K562 (cell line): ENCODE results near the gene LRRC10B. TPM values are rescaled to one million over a fixed set of nuclear protein-coding genes. Genes with fewer than 3 reads are reported as not detected.

Experiments used
- ATAC-seq: fragments of 200-7000 bp; cut with Tn5 transposase; 3 replicates; pipeline ENCODE4 v1.9.1; 2020; ENCODE audit warnings: moderate library complexity
- BruUV-seq: library from RNA; stranded (reverse); fragments of 400-500 nt; replicated peaks from 2 replicates; lab custom pipeline; 2021; lab: Mats Ljungman, UMichigan
- CTCF ChIA-PET: fragments of 300-600 bp; formaldehyde crosslinking; extraction: SDS; loops from one replicate; lab custom pipeline; 2021; ENCODE audit warnings: low intra/inter-chr PET ratio; lab: Yijun Ruan, JAX
- POLR2A ChIA-PET: fragments of 300-600, 350-650 bp; sonication (Branson Sonifier 250); formaldehyde crosslinking; extraction: SDS; loops from one replicate; lab custom pipeline; 2021; ENCODE audit warnings: antibody characterized with exemption, inconsistent platforms; lab: Yijun Ruan, JAX
- DNase-seq, 4 experiments: peaks; one replicate each; pipeline versions ENCODE4 v3.0.0 to v3.0.0-alpha.2; 2011 to 2018; ENCODE audit warnings: low spot score in 3 of 4, mixed read lengths in 3 of 4; ENCODE audit errors: extremely low read depth in 1 of 4
- FAIRE-seq: peaks from 2 replicates; lab custom pipeline; 2011; peaks lifted over from hg19 to GRCh38; lab: Jason Lieb, UNC
- H2AFZ ChIP-seq: 2 replicates; pipeline ENCODE4 v1.6.0; 2011; ENCODE audit warnings: low read depth, low read length, control low read depth, inconsistent platforms
- H3K27ac ChIP-seq: fragments of 200-600 bp; 3 replicates; pipeline ENCODE4 v1.8.0; 2011; ENCODE audit warnings: low read depth, mild to moderate bottlenecking, control low read depth, inconsistent platforms, low read length, moderate library complexity, mixed read lengths; ENCODE audit errors: extremely low read depth
- H3K27me3 ChIP-seq, 2 experiments: fragments of 300-600 bp in 1 of 2; 2 replicates in 1 of 2; 3 replicates in 1 of 2; pipeline versions ENCODE4 v1.6.0 to v1.8.0; 2011; ENCODE audit warnings: inconsistent platforms in 2 of 2, low read length in 2 of 2, mild to moderate bottlenecking in 1 of 2, mixed read lengths in 1 of 2, moderate library complexity in 1 of 2; ENCODE audit not compliant: control insufficient read depth in 2 of 2, insufficient read depth in 2 of 2
- H3K36me3 ChIP-seq: fragments of 300-600 bp; 3 replicates; pipeline ENCODE4 v1.8.0; 2011; ENCODE audit warnings: mild to moderate bottlenecking, low read length, inconsistent platforms; ENCODE audit not compliant: control insufficient read depth, insufficient read depth
- H3K4me1 ChIP-seq, 2 experiments: fragments of 200-600 bp in 1 of 2; replicated peaks in 1 of 2; 2 replicates in 1 of 2; 3 replicates in 1 of 2; pipeline versions ENCODE4 v1.5.1 to v1.8.0; 2011; ENCODE audit warnings: inconsistent platforms in 2 of 2, low read length in 2 of 2, mild to moderate bottlenecking in 1 of 2, mixed read lengths in 1 of 2, moderate library complexity in 1 of 2; ENCODE audit not compliant: control insufficient read depth in 2 of 2, insufficient read depth in 2 of 2
- H3K4me2 ChIP-seq: 2 replicates; pipeline ENCODE4 v1.6.1; 2011; ENCODE audit warnings: low read length, control low read depth, inconsistent platforms, mixed read lengths; ENCODE audit not compliant: insufficient read depth
- H3K4me3 ChIP-seq: fragments of 200-600 bp; sonication (generic), shearing (Covaris generic); 2 replicates; pipeline ENCODE4 v1.5.1; 2016; ENCODE audit warnings: control low read depth, inconsistent platforms
- H3K79me2 ChIP-seq: fragments of 200-600 bp; 3 replicates; pipeline ENCODE4 v1.8.0; 2011; ENCODE audit warnings: low read length, inconsistent platforms; ENCODE audit not compliant: control insufficient read depth, insufficient read depth
- H3K9ac ChIP-seq, 2 experiments: 2 replicates each; pipeline versions ENCODE4 v1.6.0 to v1.6.1; 2011; ENCODE audit warnings: low read depth in 2 of 2, low read length in 2 of 2, control low read depth in 1 of 2, inconsistent platforms in 1 of 2, mild to moderate bottlenecking in 1 of 2, mixed read lengths in 1 of 2; ENCODE audit not compliant: insufficient read depth in 1 of 2
- H3K9me1 ChIP-seq: one replicate; pipeline ENCODE4 v1.6.0; 2011; ENCODE audit warnings: inconsistent platforms, mild to moderate bottlenecking, low read length, moderate library complexity; ENCODE audit not compliant: control insufficient read depth, insufficient read depth
- H3K9me3 ChIP-seq: replicated peaks from 2 replicates; pipeline ENCODE4 v1.5.1; 2011; ENCODE audit warnings: low read depth, low read length, inconsistent platforms; ENCODE audit not compliant: control insufficient read depth, insufficient read depth
- H4K20me1 ChIP-seq: replicated peaks from 2 replicates; pipeline ENCODE4 v1.6.1; 2011; ENCODE audit warnings: low read length, inconsistent platforms, mixed read lengths; ENCODE audit not compliant: control insufficient read depth, insufficient read depth
- DMBX1 ChIP-seq: fragments of 250-450 bp; sonication (Bioruptor Pico); IDR thresholded peaks from 2 replicates; pipeline ENCODE4 v1.8.0; 2022; ENCODE audit warnings: inconsistent platforms, mild to moderate bottlenecking, moderate library complexity, borderline replicate concordance
- HDAC8 ChIP-seq: fragments of 450-650 bp; IDR thresholded peaks from 2 replicates; pipeline ENCODE4 v1.6.1; 2016; ENCODE audit warnings: mild to moderate bottlenecking, missing genetic modification characterization, moderate library complexity, missing compliant biosample characterization
- KHSRP ChIP-seq: fragments of 450-650 bp; IDR thresholded peaks from 2 replicates; pipeline ENCODE4 v1.6.1; 2017
- MXI1 ChIP-seq: IDR thresholded peaks from 2 replicates; pipeline ENCODE4 v1.6.1; 2011; ENCODE audit warnings: low read depth, mild to moderate bottlenecking, improper control_type of control experiment, low read length
- NFRKB ChIP-seq: fragments of 450-650 bp; IDR thresholded peaks from 2 replicates; pipeline ENCODE4 v1.6.1; 2016; ENCODE audit warnings: low read depth
- PHB2 ChIP-seq: fragments of 450-650 bp; IDR thresholded peaks from 2 replicates; pipeline ENCODE4 v1.6.1; 2017; ENCODE audit warnings: low read depth
- RBM25 ChIP-seq: fragments of 200-400 bp; formaldehyde crosslinking; IDR thresholded peaks from 2 replicates; pipeline ENCODE4 v1.6.1; 2018; ENCODE audit warnings: low read length, low read depth, moderate library complexity; ENCODE audit not compliant: severe bottlenecking
- TCF7L2 ChIP-seq: fragments of 150-350 bp; IDR thresholded peaks from 2 replicates; pipeline ENCODE4 v1.6.1; 2016; ENCODE audit warnings: low read depth, mild to moderate bottlenecking, low read length, moderate library complexity
- U2AF2 ChIP-seq: fragments of 200-400 bp; formaldehyde crosslinking; optimal IDR thresholded peaks from 2 replicates; pipeline ENCODE3; 2017; ENCODE audit warnings: low read depth, mild to moderate bottlenecking, low read length
- ZBED1 ChIP-seq: IDR thresholded peaks from 2 replicates; pipeline ENCODE4 v1.6.1; 2014
- ZFPM2 ChIP-seq: fragments of 250-450 bp; sonication (Bioruptor Pico); IDR thresholded peaks from 2 replicates; pipeline ENCODE4 v1.5.1; 2022; ENCODE audit warnings: mild to moderate bottlenecking
- ZNF431 ChIP-seq: sonication (generic); formaldehyde crosslinking; IDR thresholded peaks from 2 replicates; pipeline ENCODE4 v1.8.0; 2022; ENCODE audit warnings: mild to moderate bottlenecking, missing genetic modification reagents
- ZNF75A ChIP-seq: fragments of 450-650 bp; formaldehyde crosslinking; IDR thresholded peaks from 2 replicates; pipeline ENCODE4 v1.4.0; 2020; ENCODE audit warnings: mild to moderate bottlenecking
- ZZZ3 ChIP-seq: fragments of 450-650 bp; IDR thresholded peaks from 2 replicates; pipeline ENCODE4 v1.6.1; 2016; ENCODE audit warnings: antibody characterized with exemption, mild to moderate bottlenecking, moderate library complexity
- WGBS: fragments of 100-300 bp; shearing (Covaris generic); methylation state at CpG from one replicate; pipeline ENCODE4 v1.1.6; 2016; ENCODE audit warnings: low coverage, mixed read lengths; ENCODE audit not compliant: insufficient coverage; ENCODE audit errors: missing lambda C conversion rate; 5-methylcytosine and 5-hydroxymethylcytosine counted together
- in situ Hi-C: fragments of 300-500 bp; cut with MboI; formaldehyde crosslinking; loops from 4 replicates; pipeline ENCODE4 v1.15.0; 2018; ENCODE audit warnings: inconsistent platforms, mixed read lengths
- intact Hi-C: fragments of 100-400 bp; cut with micrococcal nuclease; formaldehyde crosslinking; loops from 2 replicates; pipeline ENCODE4 v1.14.2; 2022
- polyA plus RNA-seq, 8 experiments: library from polyadenylated mRNA; depleted of rRNA in 4 of 8; stranded (reverse) in 5 of 8; unstranded in 3 of 8; fragments of >200 nt; fragmentation: Nextera tagmentation in 2 of 8; fragmentation: Illumina TruSeq in 1 of 8; extraction: Ambion mirVana in 2 of 8; extraction: Trizol in 1 of 8; gene quantifications; 2 replicates each; pipeline versions ENCODE4 v1.2.1 to v1.2.3, GENCODE V29; 2011 to 2014; ENCODE audit warnings: inconsistent platforms in 1 of 8, missing spikeins in 1 of 8
- total RNA-seq, 7 experiments: library from RNA; depleted of rRNA in 6 of 7; stranded (reverse); fragments of >200 nt in 6 of 7; fragmentation: Illumina TruSeq in 2 of 7; extraction: Trizol in 2 of 7; gene quantifications; 2 replicates each; pipeline versions ENCODE4 v1.2.1 to v1.2.3, GENCODE V29; 2011 to 2021; ENCODE audit warnings: low replicate concordance in 1 of 7
- TF ChIP-seq, protein P1 (sequence below): sonication (generic); formaldehyde crosslinking; IDR thresholded peaks from 2 replicates; pipeline ENCODE4 v1.8.1; 2023; ENCODE audit warnings: mild to moderate bottlenecking, missing genetic modification reagents
- TF ChIP-seq, protein P2 (sequence below): IDR thresholded peaks from 2 replicates; pipeline ENCODE4 v1.6.1; 2014; ENCODE audit warnings: antibody characterized with exemption

Gene LRRC10B
- total and polyA plus RNA-seq, 9 of the 15 experiments (the other 6 are each of a cell fraction or from before 2014, with no cell fraction given) = 0.11 TPM; not detected in 8

DNA sequence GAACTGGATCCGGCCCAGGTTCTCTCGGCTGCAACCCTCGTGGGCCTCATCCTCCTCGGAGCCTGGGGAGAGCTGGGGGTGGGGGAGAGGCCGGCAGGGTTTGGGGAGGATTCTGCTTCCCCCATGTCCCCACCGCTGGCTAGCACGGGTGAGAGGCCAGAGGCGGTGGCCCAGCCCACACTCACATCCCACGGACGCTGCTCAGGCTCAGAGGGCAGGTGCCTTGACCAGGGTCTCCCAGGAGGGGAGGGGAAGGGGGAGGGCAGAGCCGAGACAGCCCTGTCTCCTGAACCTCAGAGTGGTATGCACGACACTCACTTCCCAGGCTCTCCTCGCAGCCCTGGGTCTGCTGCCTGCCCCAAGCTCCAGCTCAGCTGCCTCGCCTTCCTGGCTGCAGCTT lies 19.6 kb downstream of the LRRC10B start:
- Histone ChIP-seq H3K4me1 (no peaks in the 10 kb centered on the region), H3K79me2 (no peaks in the 10 kb centered on the region), H3K9me3 (no peaks in the 10 kb centered on the region), H3K9ac (no peak overlapping the region), H3K4me2 (no peak overlapping the region), H3K9me1 (no peaks in the 10 kb centered on the region), H2AFZ (no peak overlapping the region), H3K27ac (no peak overlapping the region), H4K20me1 (peaks cover 10% of the 10 kb centered on the region), H3K4me3 (no peak overlapping the region), H3K36me3 (no peaks in the 10 kb centered on the region), H3K27me3 (peaks cover 65 to 86% of the 10 kb centered on the region in 2 experiments; a peak in 4 of 5 replicates)
- in situ Hi-C loops (no loop called here), intact Hi-C loops (no loop called here)
- ChIA-PET POLR2A (no interaction called here), CTCF (no interaction called here)
- no peak for ATAC-seq
- no TSS peak for BruUV-seq
- WGBS = 0% methylated on average over 7 of the region's 14 CpGs
- no peak for FAIRE-seq
- no peak for TF ChIP-seq U2AF2
- no peak for TF ChIP-seq TCF7L2
- TF ChIP-seq, protein P1, sequence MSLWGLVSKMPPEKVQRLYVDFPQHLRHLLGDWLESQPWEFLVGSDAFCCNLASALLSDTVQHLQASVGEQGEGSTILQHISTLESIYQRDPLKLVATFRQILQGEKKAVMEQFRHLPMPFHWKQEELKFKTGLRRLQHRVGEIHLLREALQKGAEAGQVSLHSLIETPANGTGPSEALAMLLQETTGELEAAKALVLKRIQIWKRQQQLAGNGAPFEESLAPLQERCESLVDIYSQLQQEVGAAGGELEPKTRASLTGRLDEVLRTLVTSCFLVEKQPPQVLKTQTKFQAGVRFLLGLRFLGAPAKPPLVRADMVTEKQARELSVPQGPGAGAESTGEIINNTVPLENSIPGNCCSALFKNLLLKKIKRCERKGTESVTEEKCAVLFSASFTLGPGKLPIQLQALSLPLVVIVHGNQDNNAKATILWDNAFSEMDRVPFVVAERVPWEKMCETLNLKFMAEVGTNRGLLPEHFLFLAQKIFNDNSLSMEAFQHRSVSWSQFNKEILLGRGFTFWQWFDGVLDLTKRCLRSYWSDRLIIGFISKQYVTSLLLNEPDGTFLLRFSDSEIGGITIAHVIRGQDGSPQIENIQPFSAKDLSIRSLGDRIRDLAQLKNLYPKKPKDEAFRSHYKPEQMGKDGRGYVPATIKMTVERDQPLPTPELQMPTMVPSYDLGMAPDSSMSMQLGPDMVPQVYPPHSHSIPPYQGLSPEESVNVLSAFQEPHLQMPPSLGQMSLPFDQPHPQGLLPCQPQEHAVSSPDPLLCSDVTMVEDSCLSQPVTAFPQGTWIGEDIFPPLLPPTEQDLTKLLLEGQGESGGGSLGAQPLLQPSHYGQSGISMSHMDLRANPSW (CRISPR knock-in tag) = no peak
- no peak for TF ChIP-seq ZFPM2 (CRISPR knock-in tag)
- TF ChIP-seq DMBX1 (CRISPR knock-in tag) = no peak
- no peak for TF ChIP-seq MXI1
- no peak for TF ChIP-seq ZNF431
- TF ChIP-seq ZZZ3 = no peak
- TF ChIP-seq HDAC8 = no peak
- TF ChIP-seq KHSRP = no peak
- TF ChIP-seq NFRKB = no peak
- TF ChIP-seq, protein P2, sequence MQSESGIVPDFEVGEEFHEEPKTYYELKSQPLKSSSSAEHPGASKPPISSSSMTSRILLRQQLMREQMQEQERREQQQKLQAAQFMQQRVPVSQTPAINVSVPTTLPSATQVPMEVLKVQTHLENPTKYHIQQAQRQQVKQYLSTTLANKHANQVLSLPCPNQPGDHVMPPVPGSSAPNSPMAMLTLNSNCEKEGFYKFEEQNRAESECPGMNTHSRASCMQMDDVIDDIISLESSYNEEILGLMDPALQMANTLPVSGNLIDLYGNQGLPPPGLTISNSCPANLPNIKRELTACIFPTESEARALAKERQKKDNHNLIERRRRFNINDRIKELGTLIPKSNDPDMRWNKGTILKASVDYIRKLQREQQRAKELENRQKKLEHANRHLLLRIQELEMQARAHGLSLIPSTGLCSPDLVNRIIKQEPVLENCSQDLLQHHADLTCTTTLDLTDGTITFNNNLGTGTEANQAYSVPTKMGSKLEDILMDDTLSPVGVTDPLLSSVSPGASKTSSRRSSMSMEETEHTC = no peak
- TF ChIP-seq RBM25 = no peak
- TF ChIP-seq PHB2 = no peak
- TF ChIP-seq ZBED1 = no peak
- TF ChIP-seq ZNF75A = no peak
- no peak for DNase-seq
